ENCODE measurements around the gene GVQW3.
A peak's percentile ranks its signal among the peaks of the same experiment; 100 is the strongest.

Gene GVQW3

GRCh38 chr11:76361776-76362175, 19.3 kb upstream of the GVQW3 start:
- H3K9me3 Mint-ChIP-seq, result no peaks in the 10 kb centered on the region
- no peak for TF ChIP-seq CTCF (IDR thresholded peaks at IDR 0.05)
- no peak overlapping the region for H3K4me3 Mint-ChIP-seq
- DNase-seq, result no peak
- no peak overlapping the region for H3K27ac Mint-ChIP-seq
- H3K4me1 Mint-ChIP-seq, result peaks cover 5% of the 10 kb centered on the region
- H3K36me3 Mint-ChIP-seq (ENCODE audit: low read depth), result peaks cover 70% of the 10 kb centered on the region
- H3K27me3 Mint-ChIP-seq (ENCODE audit: low read depth, poor library complexity), result peaks cover 2% of the 10 kb centered on the region

GRCh38 chr11:76362716-76363115, 18.4 kb upstream of the GVQW3 start:
- no peak for TF ChIP-seq CTCF (IDR thresholded peaks at IDR 0.05)
- Mint-ChIP-seq H3K27ac (peak overlapping the region; percentile 64), H3K27me3 (ENCODE audit: low read depth, poor library complexity) (peaks cover 2% of the 10 kb centered on the region), H3K36me3 (ENCODE audit: low read depth) (peaks cover 63% of the 10 kb centered on the region), H3K4me1 (peaks cover 7% of the 10 kb centered on the region), H3K4me3 (no peak overlapping the region), H3K9me3 (no peaks in the 10 kb centered on the region)
- no peak for DNase-seq

- Mint-ChIP-seq H3K9me3 (no peaks in the 10 kb centered on the region), H3K36me3 (ENCODE audit: low read depth) (peaks cover 42% of the 10 kb centered on the region), H3K27ac (peak overlapping the region; percentile 14), H3K4me3 (no peak overlapping the region), H3K27me3 (ENCODE audit: low read depth, poor library complexity) (no peaks in the 10 kb centered on the region), H3K4me1 (peaks cover 15% of the 10 kb centered on the region)
- DNase-seq, result no peak
- no peak for TF ChIP-seq CTCF (IDR thresholded peaks at IDR 0.05)
Measured at GRCh38 chr11:76365038-76365679, 16.0 kb upstream of the GVQW3 start.

GRCh38 chr11:76368490-76368889, 12.6 kb upstream of the GVQW3 start:
- DNase-seq, result no peak
- no peak overlapping the region for H3K27ac Mint-ChIP-seq
- peaks cover 25% of the 10 kb centered on the region for H3K4me1 Mint-ChIP-seq
- H3K27me3 Mint-ChIP-seq (ENCODE audit: low read depth, poor library complexity), result no peaks in the 10 kb centered on the region
- no peaks in the 10 kb centered on the region for H3K9me3 Mint-ChIP-seq
- H3K36me3 Mint-ChIP-seq (ENCODE audit: low read depth), result peaks cover 24% of the 10 kb centered on the region
- no peak for TF ChIP-seq CTCF (IDR thresholded peaks at IDR 0.05)
- no peak overlapping the region for H3K4me3 Mint-ChIP-seq

- no peak for DNase-seq
- no peaks in the 10 kb centered on the region for H3K27me3 Mint-ChIP-seq (ENCODE audit: low read depth, poor library complexity)
- TF ChIP-seq CTCF (IDR thresholded peaks at IDR 0.05), result no peak
- no peaks in the 10 kb centered on the region for H3K9me3 Mint-ChIP-seq
- H3K4me1 Mint-ChIP-seq, result peaks cover 31% of the 10 kb centered on the region
- peaks cover 17% of the 10 kb centered on the region for H3K36me3 Mint-ChIP-seq (ENCODE audit: low read depth)
- H3K4me3 Mint-ChIP-seq, result no peak overlapping the region
- H3K27ac Mint-ChIP-seq, result no peak overlapping the region
Measured at GRCh38 chr11:76369406-76369805, 11.7 kb upstream of the GVQW3 start.

GRCh38 chr11:76371170-76371569, 10.0 kb upstream of the GVQW3 start:
- no peaks in the 10 kb centered on the region for H3K27me3 Mint-ChIP-seq (ENCODE audit: low read depth, poor library complexity)
- DNase-seq, result no peak
- peaks cover 41% of the 10 kb centered on the region for H3K4me1 Mint-ChIP-seq
- no peaks in the 10 kb centered on the region for H3K9me3 Mint-ChIP-seq
- H3K36me3 Mint-ChIP-seq (ENCODE audit: low read depth), result peaks cover 5% of the 10 kb centered on the region
- TF ChIP-seq CTCF (IDR thresholded peaks at IDR 0.05), result no peak
- H3K4me3 Mint-ChIP-seq, result no peak overlapping the region
- H3K27ac Mint-ChIP-seq, result peak overlapping the region; percentile 43
